H9 (cell line): Measurements from ENCODE around the gene RAB26. TPM values are rescaled to one million over a fixed set of nuclear protein-coding genes. Genes with fewer than 3 reads are reported as not detected.

Source experiments
- DNase-seq: peaks from one replicate; pipeline ENCODE4 v3.0.0-alpha.2; 2017
- H2AFZ ChIP-seq: one replicate; pipeline ENCODE4 v1.6.1; 2013; ENCODE audit warnings: mild to moderate bottlenecking, low read length, control low read depth, moderate library complexity
- H2AK5ac ChIP-seq: 2 replicates; pipeline ENCODE4 v1.6.1; 2013; ENCODE audit warnings: low read length, control low read depth, mixed read lengths; ENCODE audit not compliant: insufficient read length
- H2BK120ac ChIP-seq: one replicate; pipeline ENCODE4 v1.6.1; 2013; ENCODE audit warnings: low read depth, mild to moderate bottlenecking, low read length, control low read depth, inconsistent platforms; ENCODE audit not compliant: poor library complexity, severe bottlenecking
- H2BK12ac ChIP-seq: 2 replicates; pipeline ENCODE4 v1.6.1; 2013; ENCODE audit warnings: low read length, control low read depth, mixed read lengths, low read depth; ENCODE audit not compliant: insufficient read length
- H2BK15ac ChIP-seq: 2 replicates; pipeline ENCODE4 v1.6.1; 2013; ENCODE audit warnings: low read depth, low read length, control low read depth
- H2BK20ac ChIP-seq: one replicate; pipeline ENCODE4 v1.6.1; 2013; ENCODE audit warnings: low read depth, mild to moderate bottlenecking, low read length, control low read depth, inconsistent platforms; ENCODE audit not compliant: poor library complexity, severe bottlenecking
- H2BK5ac ChIP-seq: 2 replicates; pipeline ENCODE4 v1.6.1; 2013; ENCODE audit warnings: low read length, control low read depth, mixed read lengths; ENCODE audit not compliant: insufficient read length
- H3K14ac ChIP-seq: 2 replicates; pipeline ENCODE4 v1.6.1; 2013; ENCODE audit warnings: low read length, control low read depth; ENCODE audit not compliant: insufficient read depth
- H3K18ac ChIP-seq: 2 replicates; pipeline ENCODE4 v1.6.1; 2013; ENCODE audit warnings: low read depth, mild to moderate bottlenecking, mixed read lengths, low read length, control low read depth; ENCODE audit not compliant: insufficient read length
- H3K23ac ChIP-seq: 2 replicates; pipeline ENCODE4 v1.6.1; 2013; ENCODE audit warnings: low read length, control low read depth, mixed read lengths, low read depth; ENCODE audit not compliant: insufficient read length
- H3K23me2 ChIP-seq: 2 replicates; pipeline ENCODE4 v1.6.1; 2013; ENCODE audit warnings: low read depth, mild to moderate bottlenecking, mixed read lengths, low read length, control low read depth; ENCODE audit not compliant: insufficient read length, poor library complexity, severe bottlenecking
- H3K27ac ChIP-seq: 2 replicates; pipeline ENCODE4 v1.5.1; 2013; ENCODE audit warnings: low read length, control low read depth, mixed read lengths, low read depth; ENCODE audit not compliant: insufficient read length
- H3K27me3 ChIP-seq: 2 replicates; pipeline ENCODE4 v1.6.1; 2013; ENCODE audit warnings: low read length, control low read depth, inconsistent platforms; ENCODE audit not compliant: insufficient read depth
- H3K4ac ChIP-seq: 2 replicates; pipeline ENCODE4 v1.6.1; 2013; ENCODE audit warnings: low read depth, mild to moderate bottlenecking, control low read depth, inconsistent platforms, low read length, moderate library complexity
- H3K4me1 ChIP-seq: 2 replicates; pipeline ENCODE4 v1.6.1; 2013; ENCODE audit warnings: low read length, control low read depth, inconsistent platforms; ENCODE audit not compliant: insufficient read depth
- H3K4me2 ChIP-seq: 2 replicates; pipeline ENCODE4 v1.6.1; 2013; ENCODE audit warnings: low read length, control low read depth, mixed read lengths; ENCODE audit not compliant: insufficient read length, insufficient read depth
- H3K56ac ChIP-seq: 2 replicates; pipeline ENCODE4 v1.6.1; 2013; ENCODE audit warnings: low read depth, mild to moderate bottlenecking, mixed read lengths, low read length, control low read depth; ENCODE audit not compliant: insufficient read length
- H3K79me1 ChIP-seq: 2 replicates; pipeline ENCODE4 v1.6.1; 2013; ENCODE audit warnings: low read depth, mild to moderate bottlenecking, moderate library complexity, low read length, control low read depth, inconsistent platforms; ENCODE audit not compliant: insufficient read depth, poor library complexity, severe bottlenecking
- H3K79me2 ChIP-seq: 2 replicates; pipeline ENCODE4 v1.6.1; 2013; ENCODE audit warnings: low read length, control low read depth, inconsistent platforms; ENCODE audit not compliant: insufficient read depth
- H3K9ac ChIP-seq: 2 replicates; pipeline ENCODE4 v1.6.1; 2013; ENCODE audit warnings: low read length, control low read depth, mixed read lengths; ENCODE audit not compliant: insufficient read length; ENCODE audit errors: extremely low read depth
- H3K9me3 ChIP-seq: one replicate; pipeline ENCODE4 v1.6.1; 2013; ENCODE audit warnings: low read depth, low read length, inconsistent platforms; ENCODE audit not compliant: control insufficient read depth
- H3T11ph ChIP-seq: one replicate; pipeline ENCODE4 v1.6.1; 2013; ENCODE audit warnings: mild to moderate bottlenecking, low read length, control low read depth, inconsistent platforms
- H4K20me1 ChIP-seq: one replicate; pipeline ENCODE4 v1.6.1; 2013; ENCODE audit not compliant: control insufficient read depth, insufficient read length, insufficient read depth
- H4K5ac ChIP-seq: 2 replicates; pipeline ENCODE4 v1.6.1; 2013; ENCODE audit warnings: low read depth, mild to moderate bottlenecking, mixed read lengths, low read length, control low read depth; ENCODE audit not compliant: insufficient read length
- H4K8ac ChIP-seq: replicated peaks from 2 replicates; pipeline ENCODE4 v1.6.1; 2013; ENCODE audit warnings: low read length, control low read depth, mixed read lengths, low read depth; ENCODE audit not compliant: insufficient read length
- H4K91ac ChIP-seq: 2 replicates; pipeline ENCODE4 v1.6.1; 2013; ENCODE audit warnings: low read depth, mild to moderate bottlenecking, moderate library complexity, mixed read lengths, low read length, control low read depth; ENCODE audit not compliant: insufficient read length
- H3K27ac Mint-ChIP-seq, 3 experiments: 2 replicates in 2 of 3; 3 replicates in 1 of 3; pipeline ENCODE4 v1.8.0; 2020 to 2021; ENCODE audit warnings: mixed read lengths in 3 of 3, mild to moderate bottlenecking in 1 of 3, moderate library complexity in 1 of 3
- H3K27me3 Mint-ChIP-seq: 2 replicates; pipeline ENCODE4 v1.8.0; 2021; ENCODE audit warnings: low read depth, mild to moderate bottlenecking, moderate library complexity, mixed read lengths
- H3K36me3 Mint-ChIP-seq, 3 experiments: 2 replicates in 2 of 3; 3 replicates in 1 of 3; pipeline ENCODE4 v1.8.0; 2020 to 2021; ENCODE audit warnings: low read depth in 3 of 3, mixed read lengths in 3 of 3; ENCODE audit not compliant: insufficient read depth in 1 of 3
- H3K4me1 Mint-ChIP-seq, 2 experiments: 2 replicates each; pipeline ENCODE4 v1.8.0; 2020; ENCODE audit warnings: mixed read lengths in 2 of 2
- H3K4me3 Mint-ChIP-seq, 2 experiments: 2 replicates in 1 of 2; 3 replicates in 1 of 2; pipeline ENCODE4 v1.8.0; 2020 to 2021; ENCODE audit warnings: mild to moderate bottlenecking in 2 of 2, mixed read lengths in 2 of 2, moderate library complexity in 1 of 2
- H3K9me3 Mint-ChIP-seq, 2 experiments: 2 replicates in 1 of 2; 3 replicates in 1 of 2; pipeline ENCODE4 v1.8.0; 2020; ENCODE audit warnings: mild to moderate bottlenecking in 2 of 2, mixed read lengths in 2 of 2, moderate library complexity in 1 of 2
- WGBS: extraction: QIAGEN DNeasy Blood & Tissue Kit; methylation state at CpG from one replicate; pipeline ENCODE4 v1.1.7; 2013; ENCODE audit warnings: missing lambda C conversion rate, low lambda C conversion rate, mixed read lengths; ENCODE audit not compliant: insufficient read length; ENCODE audit errors: extremely low coverage; 5-methylcytosine and 5-hydroxymethylcytosine counted together
- total RNA-seq: library from RNA; stranded (reverse); gene quantifications from 2 replicates; pipeline ENCODE4 v1.2.1, GENCODE V29; 2021
- TF ChIP-seq, protein P1 (sequence below): fragments of 200-600 bp; sonication (generic); conservative IDR thresholded peaks from 3 replicates; pipeline ENCODE4 v1.8.0; 2021; ENCODE audit warnings: antibody characterized with exemption, mild to moderate bottlenecking

The RAB26 gene
- total RNA-seq, 1 experiment from 2014 or later: 2.4 TPM

DNA sequence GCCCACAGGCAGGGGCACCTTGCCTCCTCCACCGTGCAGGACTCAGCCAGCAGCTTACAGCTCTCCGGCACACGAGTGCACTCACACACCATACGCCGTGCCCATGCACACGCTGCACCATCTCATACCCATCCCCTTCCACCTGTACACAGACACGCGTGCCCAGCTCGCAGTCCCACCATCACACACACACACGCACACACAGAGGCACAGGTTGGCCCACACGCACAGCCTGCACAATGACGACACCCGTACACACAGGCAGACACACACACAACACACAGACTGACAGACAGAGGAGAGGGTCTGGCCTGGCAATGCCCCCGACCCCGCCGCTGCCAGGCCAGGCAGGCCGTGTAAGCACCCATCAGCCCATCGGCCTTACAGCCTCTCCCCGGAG is 35.9 kb downstream of the RAB26 start:
- Mint-ChIP-seq H3K27ac (peak overlapping the region in 2 of 3 experiments; percentile 10 to 79; a peak in 3 of 7 replicates), H3K9me3 (no peaks in the 10 kb centered on the region)

More for the DNA sequence above, 35.9 kb downstream of the RAB26 start:
- Histone ChIP-seq H2BK12ac (no peak overlapping the region), H3K4me2 (no peak overlapping the region), H3T11ph (no peak overlapping the region), H3K79me1 (no peaks in the 10 kb centered on the region), H3K79me2 (no peaks in the 10 kb centered on the region), H2BK20ac (no peak overlapping the region), H2BK15ac (no peak overlapping the region), H3K18ac (no peak overlapping the region), H3K4me1 (no peaks in the 10 kb centered on the region), H3K23ac (no peak overlapping the region), H3K4ac (no peak overlapping the region), H4K5ac (no peak overlapping the region), H4K8ac (no peak overlapping the region), H3K27ac (no peak overlapping the region), H3K9ac (no peak overlapping the region), H2AK5ac (no peak overlapping the region), H3K23me2 (no peaks in the 10 kb centered on the region), H3K56ac (no peak overlapping the region), H3K14ac (no peak overlapping the region), H3K9me3 (no peaks in the 10 kb centered on the region), H2BK5ac (no peak overlapping the region), H4K20me1 (peaks cover 3% of the 10 kb centered on the region), H4K91ac (no peak overlapping the region), H3K27me3 (no peaks in the 10 kb centered on the region), H2AFZ (no peak overlapping the region), H2BK120ac (no peak overlapping the region)
- TF ChIP-seq, protein P1, sequence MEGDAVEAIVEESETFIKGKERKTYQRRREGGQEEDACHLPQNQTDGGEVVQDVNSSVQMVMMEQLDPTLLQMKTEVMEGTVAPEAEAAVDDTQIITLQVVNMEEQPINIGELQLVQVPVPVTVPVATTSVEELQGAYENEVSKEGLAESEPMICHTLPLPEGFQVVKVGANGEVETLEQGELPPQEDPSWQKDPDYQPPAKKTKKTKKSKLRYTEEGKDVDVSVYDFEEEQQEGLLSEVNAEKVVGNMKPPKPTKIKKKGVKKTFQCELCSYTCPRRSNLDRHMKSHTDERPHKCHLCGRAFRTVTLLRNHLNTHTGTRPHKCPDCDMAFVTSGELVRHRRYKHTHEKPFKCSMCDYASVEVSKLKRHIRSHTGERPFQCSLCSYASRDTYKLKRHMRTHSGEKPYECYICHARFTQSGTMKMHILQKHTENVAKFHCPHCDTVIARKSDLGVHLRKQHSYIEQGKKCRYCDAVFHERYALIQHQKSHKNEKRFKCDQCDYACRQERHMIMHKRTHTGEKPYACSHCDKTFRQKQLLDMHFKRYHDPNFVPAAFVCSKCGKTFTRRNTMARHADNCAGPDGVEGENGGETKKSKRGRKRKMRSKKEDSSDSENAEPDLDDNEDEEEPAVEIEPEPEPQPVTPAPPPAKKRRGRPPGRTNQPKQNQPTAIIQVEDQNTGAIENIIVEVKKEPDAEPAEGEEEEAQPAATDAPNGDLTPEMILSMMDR: no peak
- H3K4me1 Mint-ChIP-seq: peaks cover 3 to 7% of the 10 kb centered on the region in 2 experiments
- no peak overlapping the region for H3K4me3 Mint-ChIP-seq
- DNase-seq: no peak
- WGBS: no CpG with 5 or more reads among the region's 19 CpGs
- peaks cover 0 to 9% (median 4%) of the 10 kb centered on the region in 3 experiments; a peak in 3 of 7 replicates for H3K36me3 Mint-ChIP-seq
- H3K27me3 Mint-ChIP-seq: no peaks in the 10 kb centered on the region; the same call in 1 of the 2 replicates
